Osteoblast (primary cell): ENCODE results near the gene NR2C1. TPM values are rescaled to one million over a fixed set of nuclear protein-coding genes. Genes with fewer than 3 reads are reported as not detected.

Source experiments
- DNase-seq: peaks from one replicate; pipeline ENCODE4 v3.0.0; 2011; ENCODE audit warnings: low spot score, mixed read lengths; ENCODE audit not compliant: insufficient read length; ENCODE audit errors: missing footprints
- H2AFZ ChIP-seq: 2 replicates; pipeline ENCODE4 v1.6.0; 2011; ENCODE audit warnings: mild to moderate bottlenecking, low read length
- H3K27ac ChIP-seq: 2 replicates; pipeline ENCODE4 v1.5.1; 2011; ENCODE audit warnings: mild to moderate bottlenecking, low read depth, low read length, moderate library complexity
- H3K27me3 ChIP-seq: 2 replicates; pipeline ENCODE4 v1.6.0; 2012; ENCODE audit warnings: mild to moderate bottlenecking, control low read depth, inconsistent platforms, low read length, moderate library complexity; ENCODE audit not compliant: insufficient read depth
- H3K36me3 ChIP-seq: 2 replicates; pipeline ENCODE4 v1.5.1; 2011; ENCODE audit warnings: mild to moderate bottlenecking, low read length, control low read depth, moderate library complexity; ENCODE audit not compliant: insufficient read depth
- H3K4me1 ChIP-seq: 2 replicates; pipeline ENCODE4 v1.5.1; 2011; ENCODE audit warnings: mild to moderate bottlenecking, low read length, control low read depth, moderate library complexity; ENCODE audit not compliant: insufficient read depth
- H3K4me2 ChIP-seq: 2 replicates; pipeline ENCODE4 v1.6.0; 2011; ENCODE audit warnings: mild to moderate bottlenecking, low read length; ENCODE audit not compliant: insufficient read depth
- H3K4me3 ChIP-seq: fragments of 200-600 bp; sonication (generic); 3 replicates; pipeline ENCODE4 v1.5.1; 2012; ENCODE audit warnings: mild to moderate bottlenecking, low read length, inconsistent platforms; ENCODE audit not compliant: insufficient read depth
- H3K79me2 ChIP-seq: 2 replicates; pipeline ENCODE4 v1.6.0; 2012; ENCODE audit warnings: mild to moderate bottlenecking, low read length, control low read depth, inconsistent platforms; ENCODE audit not compliant: insufficient read depth
- H3K9me3 ChIP-seq: 2 replicates; pipeline ENCODE4 v1.5.1; 2011; ENCODE audit warnings: low read depth, low read length, control low read depth
- H4K20me1 ChIP-seq: 2 replicates; pipeline ENCODE4 v1.6.0; 2012; ENCODE audit warnings: mild to moderate bottlenecking, low read length, control low read depth; ENCODE audit not compliant: insufficient read depth
- total RNA-seq: library from RNA; depleted of rRNA; stranded (reverse); fragments of >200 nt; gene quantifications from 2 replicates; pipeline ENCODE4 v1.2.3, GENCODE V29; 2012
- TF ChIP-seq, protein P1 (sequence below): IDR thresholded peaks from 2 replicates; pipeline ENCODE4 v1.5.1; 2011; ENCODE audit warnings: mild to moderate bottlenecking, low read depth, low read length, moderate library complexity; ENCODE audit errors: extremely low read depth

Gene NR2C1
- total RNA-seq, 1 donor, result 22.1 TPM

DNA sequence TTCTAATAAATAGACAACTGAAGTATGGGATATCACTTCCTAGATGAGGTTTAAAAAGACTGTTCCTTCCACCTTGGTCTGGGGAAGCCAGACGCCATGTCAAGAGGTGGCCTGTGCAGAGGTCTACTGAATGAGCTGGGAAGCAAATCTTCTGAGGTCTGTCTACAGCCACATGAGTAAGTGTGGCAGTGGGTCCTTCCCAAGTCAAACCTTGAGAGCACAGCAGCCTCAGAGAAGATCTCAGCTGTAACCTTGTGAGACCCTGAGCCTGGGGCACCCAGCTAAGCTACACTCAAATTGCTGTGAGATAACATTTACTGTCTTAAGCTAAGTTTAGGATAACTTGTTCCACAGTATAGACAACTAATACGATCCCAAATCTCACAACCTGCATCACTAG lies 90.1 kb downstream of the NR2C1 start:
- Histone ChIP-seq H2AFZ (no peak overlapping the region), H3K27me3 (no peaks in the 10 kb centered on the region), H3K36me3 (peaks cover 4% of the 10 kb centered on the region), H3K4me3 (no peak overlapping the region), H3K4me1 (peaks cover 20% of the 10 kb centered on the region), H3K79me2 (peaks cover 15% of the 10 kb centered on the region), H3K4me2 (peak overlapping the region; percentile 83), H4K20me1 (peaks cover 4% of the 10 kb centered on the region), H3K9me3 (no peaks in the 10 kb centered on the region), H3K27ac (peak overlapping the region; percentile 100)
- DNase-seq, result no peak
- TF ChIP-seq, protein P1, sequence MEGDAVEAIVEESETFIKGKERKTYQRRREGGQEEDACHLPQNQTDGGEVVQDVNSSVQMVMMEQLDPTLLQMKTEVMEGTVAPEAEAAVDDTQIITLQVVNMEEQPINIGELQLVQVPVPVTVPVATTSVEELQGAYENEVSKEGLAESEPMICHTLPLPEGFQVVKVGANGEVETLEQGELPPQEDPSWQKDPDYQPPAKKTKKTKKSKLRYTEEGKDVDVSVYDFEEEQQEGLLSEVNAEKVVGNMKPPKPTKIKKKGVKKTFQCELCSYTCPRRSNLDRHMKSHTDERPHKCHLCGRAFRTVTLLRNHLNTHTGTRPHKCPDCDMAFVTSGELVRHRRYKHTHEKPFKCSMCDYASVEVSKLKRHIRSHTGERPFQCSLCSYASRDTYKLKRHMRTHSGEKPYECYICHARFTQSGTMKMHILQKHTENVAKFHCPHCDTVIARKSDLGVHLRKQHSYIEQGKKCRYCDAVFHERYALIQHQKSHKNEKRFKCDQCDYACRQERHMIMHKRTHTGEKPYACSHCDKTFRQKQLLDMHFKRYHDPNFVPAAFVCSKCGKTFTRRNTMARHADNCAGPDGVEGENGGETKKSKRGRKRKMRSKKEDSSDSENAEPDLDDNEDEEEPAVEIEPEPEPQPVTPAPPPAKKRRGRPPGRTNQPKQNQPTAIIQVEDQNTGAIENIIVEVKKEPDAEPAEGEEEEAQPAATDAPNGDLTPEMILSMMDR, result no peak

DNA sequence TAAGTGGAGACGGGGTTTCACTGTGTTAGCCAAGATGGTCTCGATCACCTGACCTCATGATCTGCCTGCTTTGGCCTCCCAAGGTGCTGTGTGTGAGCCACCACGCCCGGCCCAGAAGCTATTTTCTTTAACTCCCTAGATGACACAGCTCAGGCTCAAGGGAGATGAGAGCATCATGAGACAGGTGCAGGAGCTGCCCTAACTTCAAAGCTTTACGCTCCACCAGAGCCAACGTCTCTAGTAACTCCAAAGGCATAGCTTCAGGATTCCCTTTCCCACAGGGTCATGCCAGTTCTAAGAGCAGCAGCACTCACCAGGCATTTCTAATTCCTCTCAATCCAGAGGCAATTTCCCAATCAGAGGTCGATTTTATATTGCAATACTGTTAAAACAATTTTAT lies 91.0 kb downstream of the NR2C1 start:
- Histone ChIP-seq H3K36me3 (peaks cover 4% of the 10 kb centered on the region), H3K9me3 (no peaks in the 10 kb centered on the region), H3K4me2 (peak overlapping the region; percentile 17), H4K20me1 (peaks cover 9% of the 10 kb centered on the region), H3K4me1 (peaks cover 20% of the 10 kb centered on the region), H3K27ac (peak overlapping the region; percentile 100), H3K27me3 (no peaks in the 10 kb centered on the region), H3K79me2 (peaks cover 21% of the 10 kb centered on the region), H3K4me3 (no peak overlapping the region), H2AFZ (no peak overlapping the region)
- no peak for DNase-seq
- TF ChIP-seq, protein P1, result no peak

DNA sequence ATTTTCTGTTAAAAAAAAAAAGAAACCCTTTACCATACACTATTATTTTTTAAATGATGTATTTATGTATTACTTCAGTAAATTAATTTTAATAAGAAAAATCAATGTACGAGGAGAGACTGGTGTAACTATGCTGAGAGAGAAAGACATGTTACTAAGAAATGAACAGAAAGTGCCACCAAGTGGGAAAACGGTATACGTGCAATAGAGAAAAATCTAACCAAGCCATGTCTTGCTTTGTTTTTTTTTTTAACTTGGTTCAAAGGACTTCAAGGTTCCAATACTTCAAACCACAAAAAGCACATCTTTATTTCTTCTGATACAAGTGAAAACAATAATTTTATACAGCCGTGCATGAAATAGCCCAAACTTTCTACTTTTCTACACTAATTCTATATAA lies 92.8 kb downstream of the NR2C1 start:
- no peaks in the 10 kb centered on the region for H3K27me3 ChIP-seq
- no peak for DNase-seq
- H2AFZ ChIP-seq, result no peak overlapping the region
- H3K9me3 ChIP-seq, result no peaks in the 10 kb centered on the region
- H3K79me2 ChIP-seq, result peaks cover 12% of the 10 kb centered on the region
- H3K4me3 ChIP-seq, result no peak overlapping the region
- peaks cover 20% of the 10 kb centered on the region for H3K4me1 ChIP-seq
- H3K36me3 ChIP-seq, result no peaks in the 10 kb centered on the region
- no peak overlapping the region for H3K4me2 ChIP-seq
- peaks cover 9% of the 10 kb centered on the region for H4K20me1 ChIP-seq
- TF ChIP-seq, protein P1, result peak; percentile 47
- H3K27ac ChIP-seq, result no peak overlapping the region

DNA sequence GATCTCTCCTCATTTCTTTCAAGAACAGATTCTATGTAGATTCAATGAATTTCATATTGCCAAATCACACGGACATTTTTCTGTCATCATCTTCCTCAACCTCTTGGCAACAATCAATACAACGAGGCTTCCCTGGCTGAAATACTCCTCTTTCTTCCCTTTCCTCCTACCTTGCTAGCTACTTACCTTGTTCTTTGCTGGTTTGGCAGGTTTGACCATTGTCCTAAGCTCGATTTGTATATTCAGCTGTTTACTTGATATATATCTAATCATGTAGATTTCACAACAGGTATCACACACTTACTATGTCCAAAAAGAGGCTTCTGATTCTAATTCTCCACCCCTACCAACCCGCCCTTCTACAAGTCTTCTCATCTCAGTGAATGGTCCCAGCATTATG lies 93.5 kb downstream of the NR2C1 start:
- H3K79me2 ChIP-seq, result peaks cover 13% of the 10 kb centered on the region
- TF ChIP-seq, protein P1, result no peak
- H3K27me3 ChIP-seq, result no peaks in the 10 kb centered on the region
- H3K4me2 ChIP-seq, result no peak overlapping the region
- H3K9me3 ChIP-seq, result no peaks in the 10 kb centered on the region
- no peaks in the 10 kb centered on the region for H3K36me3 ChIP-seq
- no peak overlapping the region for H3K27ac ChIP-seq
- no peak overlapping the region for H3K4me3 ChIP-seq
- peaks cover 20% of the 10 kb centered on the region for H3K4me1 ChIP-seq
- no peak for DNase-seq
- H4K20me1 ChIP-seq, result peaks cover 9% of the 10 kb centered on the region
- no peak overlapping the region for H2AFZ ChIP-seq
